ENCODE data around the gene PSMB10. TPM values are rescaled to one million over a fixed set of nuclear protein-coding genes. Genes with fewer than 3 reads are reported as not detected.
A peak's percentile ranks its signal among the peaks of the same experiment; 100 is the strongest.

The PSMB10 gene
- total and polyA plus RNA-seq, 8 donors, result 20.7 to 76.8 (median 31.6) TPM

DNA sequence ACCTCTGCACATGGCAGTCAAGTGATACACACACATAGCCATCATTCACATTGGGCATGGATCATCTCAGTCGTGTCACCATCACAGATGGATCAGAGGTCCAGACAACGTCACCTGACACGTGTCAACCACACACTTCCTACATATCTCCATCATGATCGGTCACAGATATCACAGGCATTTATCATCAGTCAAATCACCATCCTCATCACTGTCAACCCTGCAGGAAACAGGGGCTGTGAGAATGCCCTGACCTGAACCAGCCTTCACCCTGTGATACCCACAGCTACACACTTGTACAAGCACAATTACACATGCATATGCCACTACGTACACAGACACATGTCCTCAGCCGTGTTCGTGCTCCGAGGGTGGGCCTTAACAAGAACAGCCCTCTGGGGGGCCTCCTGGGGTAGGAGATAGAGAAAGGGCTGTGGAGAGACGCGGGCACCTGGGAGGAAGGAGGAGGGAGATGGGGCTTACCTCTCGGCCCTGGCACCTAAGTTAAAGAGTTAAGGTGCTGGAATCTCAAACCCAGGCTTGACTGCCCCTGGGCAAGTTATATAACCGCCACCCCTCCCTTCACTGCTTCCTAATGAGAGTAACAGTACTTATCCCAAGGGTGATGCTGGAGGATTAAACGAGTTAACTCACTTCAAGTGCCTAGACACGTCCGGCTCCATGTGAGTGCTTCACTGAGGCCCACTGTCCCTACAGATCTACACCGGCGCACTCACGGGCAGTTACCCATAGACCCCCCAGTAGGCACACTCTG is 30.7 kb upstream of the PSMB10 start:
- intact Hi-C loops (cut with DNase I), result no loop called here
- Histone ChIP-seq H3K36me3 (peaks cover 0 to 3% of the 10 kb centered on the region in 2 donors), H3K27ac (peak overlapping the region; percentile 88 to 93), H3K4me3 (peak overlapping the region; percentile 81 to 92), H3K4me1 (peaks cover 23 to 59% of the 10 kb centered on the region in 2 donors), H3K9me3 (no peaks in the 10 kb centered on the region), H3K27me3 (no peaks in the 10 kb centered on the region)
- DNase-seq, result no peak
- peak; percentile 12 for ATAC-seq
- TF ChIP-seq CTCF (IDR thresholded peaks at IDR 0.05), result no peak

DNA sequence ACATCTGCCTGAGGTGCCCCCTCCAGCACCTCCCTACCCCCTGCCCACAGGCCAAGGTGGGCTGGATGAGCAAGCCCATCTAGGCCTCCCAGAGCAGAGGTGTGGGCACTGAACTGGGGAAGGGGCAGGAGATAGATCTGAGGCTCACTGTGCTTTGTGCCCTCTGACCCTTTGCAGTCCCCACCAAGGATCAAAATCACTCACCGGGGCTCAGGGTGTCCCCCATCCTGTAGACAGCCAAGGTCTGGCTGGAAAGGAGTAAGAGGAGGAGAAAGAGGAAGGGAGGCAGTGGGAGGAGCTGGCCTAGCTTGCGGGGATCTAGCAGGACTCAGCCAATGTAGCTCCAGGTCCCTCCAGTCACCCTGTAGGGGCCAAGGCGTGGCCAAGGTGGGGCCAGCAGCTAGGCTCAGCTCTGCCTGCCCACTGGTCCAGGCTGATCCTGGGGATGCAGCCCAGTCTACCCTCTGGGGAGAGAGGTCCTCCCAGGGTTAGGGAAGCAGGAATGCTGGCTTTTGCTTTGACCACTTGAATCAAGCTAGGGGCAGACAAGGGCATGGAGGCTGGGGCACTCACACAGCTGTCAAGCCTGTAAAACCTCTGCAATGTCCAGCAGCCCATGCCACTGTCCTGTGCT is 30.0 kb upstream of the PSMB10 start:
- Histone ChIP-seq H3K36me3 (peaks cover 0 to 10% of the 10 kb centered on the region in 2 donors), H3K27me3 (no peaks in the 10 kb centered on the region), H3K9me3 (no peaks in the 10 kb centered on the region), H3K4me3 (peak overlapping the region; percentile 81 to 92), H3K27ac (peak overlapping the region; percentile 53 to 88), H3K4me1 (peaks cover 23 to 66% of the 10 kb centered on the region in 2 donors)
- ATAC-seq, result peak; percentile 48
- no peak for TF ChIP-seq CTCF (IDR thresholded peaks at IDR 0.05)
- intact Hi-C loops (cut with DNase I), result no loop called here
- DNase-seq, result peak in 2 of 4 donors; percentile 56 to 78

DNA sequence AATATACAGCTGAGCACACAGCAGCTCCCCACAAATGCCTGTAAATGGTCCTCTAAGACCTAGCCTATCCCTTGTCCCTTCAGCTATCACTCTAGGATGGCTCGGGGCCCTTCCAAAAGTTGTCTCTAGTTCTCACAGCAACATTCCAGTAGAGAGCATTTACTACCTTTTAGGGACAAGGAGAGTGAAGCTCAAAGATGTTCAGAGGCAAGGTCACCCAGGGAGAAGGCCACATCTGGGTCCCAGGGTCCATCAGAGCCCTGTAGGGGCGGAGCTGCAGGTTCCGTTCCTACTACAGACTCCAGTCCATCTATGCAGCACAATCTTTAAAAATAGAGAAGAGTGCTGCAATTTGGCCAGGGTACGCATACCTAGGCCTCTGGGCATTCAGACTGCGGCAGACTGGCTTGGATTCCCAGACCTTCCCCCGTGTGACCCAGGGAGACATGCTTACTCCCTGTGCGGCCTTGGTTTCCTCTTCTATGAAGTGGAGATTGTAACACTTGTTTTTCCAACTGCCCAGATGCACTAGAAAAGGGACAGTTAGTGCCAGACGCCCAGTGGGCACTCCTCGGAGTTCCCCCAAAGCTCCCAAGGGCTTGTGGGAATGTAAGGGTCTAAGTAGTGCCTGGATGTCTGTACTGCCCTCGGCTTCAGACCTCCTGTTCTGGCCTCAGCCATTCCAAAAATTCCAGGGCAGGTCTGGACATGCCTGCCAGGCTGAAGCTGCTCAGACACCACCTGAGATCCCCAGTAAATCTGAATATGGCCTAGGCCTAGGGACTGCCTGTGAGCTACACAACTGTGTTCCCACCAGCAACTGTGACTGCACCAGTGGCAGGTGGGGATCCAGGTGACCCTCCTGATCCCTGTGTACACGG is 29.3 kb upstream of the PSMB10 start:
- H3K9me3 ChIP-seq, result no peaks in the 10 kb centered on the region
- H3K27me3 ChIP-seq, result no peaks in the 10 kb centered on the region
- no peak for ATAC-seq
- DNase-seq, result no peak
- H3K4me3 ChIP-seq, result peak overlapping the region in 1 of 2 donors; percentile 81
- intact Hi-C loops (cut with DNase I), result no loop called here
- peak overlapping the region; percentile 53 to 88 for H3K27ac ChIP-seq
- peaks cover 0 to 18% of the 10 kb centered on the region in 2 donors for H3K36me3 ChIP-seq
- H3K4me1 ChIP-seq, result peaks cover 23 to 74% of the 10 kb centered on the region in 2 donors
- TF ChIP-seq CTCF (IDR thresholded peaks at IDR 0.05), result no peak

- H3K4me3 ChIP-seq, result no peak overlapping the region
- ATAC-seq, result no peak
- H3K27me3 ChIP-seq, result no peaks in the 10 kb centered on the region
- peaks cover 32 to 87% of the 10 kb centered on the region in 2 donors for H3K4me1 ChIP-seq
- DNase-seq, result no peak
- no peaks in the 10 kb centered on the region for H3K9me3 ChIP-seq
- intact Hi-C loops (cut with DNase I), result no loop called here
- no peak for TF ChIP-seq CTCF (IDR thresholded peaks at IDR 0.05)
- peaks cover 0 to 31% of the 10 kb centered on the region in 2 donors for H3K36me3 ChIP-seq
- H3K27ac ChIP-seq, result peak overlapping the region; percentile 13 to 26
These were observed 28.0 kb upstream of the PSMB10 start for GRCh38 chr16:67964477-67965131.

All from left lung (tissue), 10 donors.